ENCODE data around the gene C1QTNF9.
"Not testable (repeated sequence)": the region's sequence is repeated elsewhere in the genome, so short reads cannot be mapped to it uniquely, and the experiment has no call there.

DNA sequence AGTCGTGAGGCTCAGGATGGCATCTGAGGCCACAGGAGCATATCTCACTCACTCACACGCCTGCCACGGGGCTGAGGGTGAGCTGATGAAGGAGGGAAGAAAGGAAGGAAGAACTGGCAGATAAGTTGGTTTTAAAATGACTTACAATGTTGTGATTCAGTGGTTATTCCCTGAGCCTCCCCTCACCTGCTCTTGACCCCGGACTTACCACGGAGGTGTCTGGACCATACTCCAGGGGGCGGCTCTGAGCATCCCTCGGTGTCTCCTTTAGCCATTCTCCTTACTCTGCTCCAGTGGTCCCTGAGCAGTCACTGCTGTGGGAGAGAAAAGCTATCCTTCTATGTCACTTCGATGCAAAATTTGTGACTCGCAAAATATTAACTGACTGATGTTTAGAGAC lies 61.9 kb downstream of the C1QTNF9 start:
- TF ChIP-seq, protein P1, sequence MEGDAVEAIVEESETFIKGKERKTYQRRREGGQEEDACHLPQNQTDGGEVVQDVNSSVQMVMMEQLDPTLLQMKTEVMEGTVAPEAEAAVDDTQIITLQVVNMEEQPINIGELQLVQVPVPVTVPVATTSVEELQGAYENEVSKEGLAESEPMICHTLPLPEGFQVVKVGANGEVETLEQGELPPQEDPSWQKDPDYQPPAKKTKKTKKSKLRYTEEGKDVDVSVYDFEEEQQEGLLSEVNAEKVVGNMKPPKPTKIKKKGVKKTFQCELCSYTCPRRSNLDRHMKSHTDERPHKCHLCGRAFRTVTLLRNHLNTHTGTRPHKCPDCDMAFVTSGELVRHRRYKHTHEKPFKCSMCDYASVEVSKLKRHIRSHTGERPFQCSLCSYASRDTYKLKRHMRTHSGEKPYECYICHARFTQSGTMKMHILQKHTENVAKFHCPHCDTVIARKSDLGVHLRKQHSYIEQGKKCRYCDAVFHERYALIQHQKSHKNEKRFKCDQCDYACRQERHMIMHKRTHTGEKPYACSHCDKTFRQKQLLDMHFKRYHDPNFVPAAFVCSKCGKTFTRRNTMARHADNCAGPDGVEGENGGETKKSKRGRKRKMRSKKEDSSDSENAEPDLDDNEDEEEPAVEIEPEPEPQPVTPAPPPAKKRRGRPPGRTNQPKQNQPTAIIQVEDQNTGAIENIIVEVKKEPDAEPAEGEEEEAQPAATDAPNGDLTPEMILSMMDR (IDR thresholded peaks at IDR 0.05), result not testable (repeated sequence)
- TF ChIP-seq POLR2A (IDR thresholded peaks at IDR 0.05), result not testable (repeated sequence)
